ENCODE data around the gene ADORA1. TPM values are rescaled to one million over a fixed set of nuclear protein-coding genes. Genes with fewer than 3 reads are reported as not detected.

Gene ADORA1
- total RNA-seq, 2 experiments from 2014 or later: not detected

GRCh38 chr1:203130358-203130985, 2.9 kb downstream of the ADORA1 start:
- peaks cover 42% of the 10 kb centered on the region for H3K27me3 Mint-ChIP-seq
- H3K4me3 Mint-ChIP-seq: no peak overlapping the region
- H3K36me3 Mint-ChIP-seq: no peaks in the 10 kb centered on the region
- ATAC-seq: no peak
- DNase-seq: no peak
- H3K27ac Mint-ChIP-seq: no peak overlapping the region
- no peaks in the 10 kb centered on the region for H3K9me3 Mint-ChIP-seq (ENCODE audit: low read depth)
- H3K4me1 Mint-ChIP-seq: no peaks in the 10 kb centered on the region
- CTCF ChIA-PET: interaction anchor here (1.3 to 1.5 kb wide), 3 partner anchors 13 to 92 kb away, joined by 3 to 4 read pairs (median 4); no protein-coding TSS in a partner anchor

GRCh38 chr1:203131548-203132200, 4.1 kb downstream of the ADORA1 start:
- Mint-ChIP-seq H3K4me3 (no peak overlapping the region), H3K4me1 (peaks cover 9% of the 10 kb centered on the region), H3K27me3 (peaks cover 34% of the 10 kb centered on the region), H3K9me3 (ENCODE audit: low read depth) (no peaks in the 10 kb centered on the region), H3K27ac (no peak overlapping the region), H3K36me3 (no peaks in the 10 kb centered on the region)
- CTCF ChIA-PET: interaction anchor here (1.6 kb wide), 1 partner anchor 85 kb away, joined by 4 read pairs; no protein-coding TSS in a partner anchor
- no peak for DNase-seq
- no peak for ATAC-seq

- H3K4me3 Mint-ChIP-seq: no peak overlapping the region
- DNase-seq: no peak
- CTCF ChIA-PET: interaction anchor here (0.9 to 2.4 kb wide), 2 partner anchors 12 to 38 kb away, joined by 3 to 8 read pairs; no protein-coding TSS in a partner anchor
- no peak for ATAC-seq
- H3K9me3 Mint-ChIP-seq (ENCODE audit: low read depth): no peaks in the 10 kb centered on the region
- H3K27me3 Mint-ChIP-seq: peaks cover 17% of the 10 kb centered on the region
- H3K27ac Mint-ChIP-seq: no peak overlapping the region
- H3K36me3 Mint-ChIP-seq: no peaks in the 10 kb centered on the region
- H3K4me1 Mint-ChIP-seq: peaks cover 9% of the 10 kb centered on the region
Observed at GRCh38 chr1:203133970-203134725, 6.6 kb downstream of the ADORA1 start.

GRCh38 chr1:203135636-203136305, 8.2 kb downstream of the ADORA1 start:
- DNase-seq (peak; percentile 56), ATAC-seq (peak; percentile 77)
- peaks cover 9% of the 10 kb centered on the region for H3K4me1 Mint-ChIP-seq
- CTCF ChIA-PET: interaction anchor here (0.7 to 1.0 kb wide), 2 partner anchors 36 to 81 kb away, joined by 3 to 5 read pairs; no protein-coding TSS in a partner anchor
- no peak overlapping the region for H3K27ac Mint-ChIP-seq
- H3K4me3 Mint-ChIP-seq: no peak overlapping the region
- H3K9me3 Mint-ChIP-seq (ENCODE audit: low read depth): no peaks in the 10 kb centered on the region
- no peaks in the 10 kb centered on the region for H3K36me3 Mint-ChIP-seq
- H3K27me3 Mint-ChIP-seq: peaks cover 15% of the 10 kb centered on the region

GRCh38 chr1:203136409-203137042, 9.0 kb downstream of the ADORA1 start:
- no peaks in the 10 kb centered on the region for H3K9me3 Mint-ChIP-seq (ENCODE audit: low read depth)
- H3K27me3 Mint-ChIP-seq: peaks cover 15% of the 10 kb centered on the region
- no peak overlapping the region for H3K27ac Mint-ChIP-seq
- ATAC-seq (peak; percentile 20), DNase-seq (no peak)
- peaks cover 9% of the 10 kb centered on the region for H3K4me1 Mint-ChIP-seq
- H3K4me3 Mint-ChIP-seq: no peak overlapping the region
- CTCF ChIA-PET: interaction anchor here (0.7 to 1.0 kb wide), 2 partner anchors 35 to 80 kb away, joined by 3 to 5 read pairs; no protein-coding TSS in a partner anchor
- H3K36me3 Mint-ChIP-seq: no peaks in the 10 kb centered on the region

- Mint-ChIP-seq H3K27ac (no peak overlapping the region), H3K9me3 (ENCODE audit: low read depth) (no peaks in the 10 kb centered on the region), H3K4me1 (peaks cover 9% of the 10 kb centered on the region), H3K36me3 (no peaks in the 10 kb centered on the region), H3K27me3 (peaks cover 17% of the 10 kb centered on the region), H3K4me3 (no peak overlapping the region)
- DNase-seq (no peak), ATAC-seq (no peak)
- CTCF ChIA-PET: interaction anchor here (1.2 kb wide), 1 partner anchor 78 kb away, joined by 3 read pairs; no protein-coding TSS in a partner anchor
Observed at GRCh38 chr1:203137324-203137723, 9.8 kb downstream of the ADORA1 start.

- no peaks in the 10 kb centered on the region for H3K9me3 Mint-ChIP-seq (ENCODE audit: low read depth)
- H3K27me3 Mint-ChIP-seq: peaks cover 17% of the 10 kb centered on the region
- H3K4me3 Mint-ChIP-seq: no peak overlapping the region
- H3K4me1 Mint-ChIP-seq: peaks cover 9% of the 10 kb centered on the region
- ATAC-seq (no peak), DNase-seq (no peak)
- H3K36me3 Mint-ChIP-seq: no peaks in the 10 kb centered on the region
- H3K27ac Mint-ChIP-seq: no peak overlapping the region
- CTCF ChIA-PET: interaction anchor here (1.2 kb wide), 1 partner anchor 77 kb away, joined by 3 read pairs; no protein-coding TSS in a partner anchor
Observed at GRCh38 chr1:203138066-203138465, 10.5 kb downstream of the ADORA1 start.

GRCh38 chr1:203139976-203140475, 12.5 kb downstream of the ADORA1 start:
- H3K36me3 Mint-ChIP-seq: no peaks in the 10 kb centered on the region
- CTCF ChIA-PET: no interaction called here
- peaks cover 11% of the 10 kb centered on the region for H3K27me3 Mint-ChIP-seq
- no peak overlapping the region for H3K4me3 Mint-ChIP-seq
- peaks cover 9% of the 10 kb centered on the region for H3K4me1 Mint-ChIP-seq
- no peaks in the 10 kb centered on the region for H3K9me3 Mint-ChIP-seq (ENCODE audit: low read depth)
- no peak overlapping the region for H3K27ac Mint-ChIP-seq
- no peak for ATAC-seq
- DNase-seq: no peak

GRCh38 chr1:203140743-203141520, 13.4 kb downstream of the ADORA1 start:
- no peak overlapping the region for H3K27ac Mint-ChIP-seq
- H3K4me1 Mint-ChIP-seq: peaks cover 6% of the 10 kb centered on the region
- H3K4me3 Mint-ChIP-seq: no peak overlapping the region
- H3K9me3 Mint-ChIP-seq (ENCODE audit: low read depth): no peaks in the 10 kb centered on the region
- DNase-seq: no peak
- ATAC-seq: no peak
- CTCF ChIA-PET: interaction anchor here (1.1 kb wide), 1 partner anchor 15 kb away, joined by 3 read pairs; no protein-coding TSS in a partner anchor
- peaks cover 11% of the 10 kb centered on the region for H3K27me3 Mint-ChIP-seq
- H3K36me3 Mint-ChIP-seq: no peaks in the 10 kb centered on the region

- Mint-ChIP-seq H3K27ac (no peak overlapping the region), H3K36me3 (no peaks in the 10 kb centered on the region), H3K4me1 (no peaks in the 10 kb centered on the region), H3K4me3 (no peak overlapping the region), H3K9me3 (ENCODE audit: low read depth) (no peaks in the 10 kb centered on the region), H3K27me3 (peaks cover 5% of the 10 kb centered on the region)
- ATAC-seq: no peak
- CTCF ChIA-PET: interaction anchor here (1.1 kb wide), 1 partner anchor 16 kb away, joined by 3 read pairs; no protein-coding TSS in a partner anchor
- no peak for DNase-seq
Observed at GRCh38 chr1:203142124-203142523, 14.6 kb downstream of the ADORA1 start.

- H3K9me3 Mint-ChIP-seq (ENCODE audit: low read depth): no peaks in the 10 kb centered on the region
Observed at GRCh38 chr1:203142684-203143408, 15.3 kb downstream of the ADORA1 start.

More at GRCh38 chr1:203142684-203143408, 15.3 kb downstream of the ADORA1 start:
- Mint-ChIP-seq H3K36me3 (no peaks in the 10 kb centered on the region), H3K27me3 (peaks cover 3% of the 10 kb centered on the region), H3K4me1 (no peaks in the 10 kb centered on the region), H3K4me3 (no peak overlapping the region), H3K27ac (no peak overlapping the region)
- CTCF ChIA-PET: no interaction called here
- DNase-seq (no peak), ATAC-seq (no peak)

All from activated CD8-positive, alpha-beta memory T cell treated with anti-CD3 and anti-CD28 coated beads, Interleukin-2, amount 10 ng/mL, durations not matched to agents 7 days and 5 days (primary cell).